RWPE1 (cell line): ENCODE measurements around the gene SFXN3.
"Not testable (repeated sequence)": the region's sequence is repeated elsewhere in the genome, so short reads cannot be mapped to it uniquely, and the experiment has no call there.

Experiments used
- CTCF ChIA-PET: fragments of 350-600 bp; sonication (Branson Sonifier 250); formaldehyde crosslinking; extraction: SDS; loops from one replicate; lab custom pipeline; 2021; lab: Yijun Ruan, JAX
- POLR2A ChIA-PET: fragments of 400-600 bp; formaldehyde crosslinking; extraction: SDS; loops from one replicate; lab custom pipeline; 2020; ENCODE audit warnings: antibody characterized with exemption; ENCODE audit not compliant: low non-redundant PET; lab: Yijun Ruan, JAX
- DNase-seq: peaks from one replicate; pipeline ENCODE4 v3.0.0; 2012; ENCODE audit warnings: low spot score
- H3K27ac ChIP-seq: fragments of 450-650 bp; 2 replicates; pipeline ENCODE4 v1.5.1; 2017
- CTCF ChIP-seq: fragments of 450-650 bp; conservative IDR thresholded peaks from 2 replicates; pipeline ENCODE4 v1.5.1; 2017; ENCODE audit warnings: low read depth, mild to moderate bottlenecking

SFXN3 gene

DNA sequence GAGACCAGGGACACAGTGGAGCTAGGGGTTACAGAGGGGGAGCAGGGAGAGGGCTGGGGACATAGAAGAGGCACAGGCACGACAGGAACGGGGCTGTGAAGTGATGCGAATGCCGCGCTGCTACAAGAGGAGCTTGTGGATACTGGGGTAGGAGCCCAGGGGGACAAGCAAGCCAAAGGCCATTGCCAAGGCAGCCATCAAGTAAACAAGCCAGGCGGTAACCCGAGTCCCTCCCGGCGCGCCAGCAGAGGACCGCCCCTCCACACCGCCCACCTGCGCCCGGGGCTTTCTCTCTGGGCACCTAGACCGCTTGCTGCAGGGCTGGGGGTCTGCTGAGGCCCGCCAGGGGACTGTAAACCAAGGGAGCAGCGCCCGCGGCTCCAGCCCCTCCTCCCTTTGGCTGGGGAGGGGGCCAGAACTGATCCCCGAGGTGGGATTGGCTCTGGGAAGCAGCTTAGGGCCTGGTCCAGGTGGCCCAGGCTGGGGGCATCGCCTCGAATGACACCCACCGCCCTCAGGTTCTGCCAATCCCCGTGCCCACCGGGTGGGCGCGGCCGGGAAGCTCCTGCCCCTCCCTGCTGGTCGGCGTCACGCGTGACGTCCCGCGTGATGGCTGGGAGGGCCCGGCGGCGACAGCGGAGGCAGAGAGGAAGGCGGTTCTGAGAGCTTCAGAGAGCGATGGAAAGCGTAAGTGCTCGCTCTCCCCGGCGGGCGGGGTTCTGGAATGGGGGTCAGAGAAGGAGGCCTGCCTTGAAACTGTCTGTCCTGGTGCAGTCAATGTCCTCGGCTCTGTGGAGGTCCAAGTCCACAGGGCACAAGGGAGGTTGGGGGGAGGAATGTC is 982 bp downstream of the SFXN3 start:
- ChIA-PET CTCF (interaction anchor here (0.5 to 1.6 kb wide), 12 partner anchors 10 to 1367 kb away, joined by 3 to 12 read pairs (median 3); partner anchors contain the start of gene LZTS2), POLR2A (interaction anchor here (0.6 to 1.2 kb wide), 2 partner anchors 11 to 34 kb away, joined by 3 to 4 read pairs; no protein-coding TSS in a partner anchor)
- no peak for TF ChIP-seq CTCF
- DNase-seq: peak; percentile 47
- peak overlapping the region; percentile 99 for H3K27ac ChIP-seq

DNA sequence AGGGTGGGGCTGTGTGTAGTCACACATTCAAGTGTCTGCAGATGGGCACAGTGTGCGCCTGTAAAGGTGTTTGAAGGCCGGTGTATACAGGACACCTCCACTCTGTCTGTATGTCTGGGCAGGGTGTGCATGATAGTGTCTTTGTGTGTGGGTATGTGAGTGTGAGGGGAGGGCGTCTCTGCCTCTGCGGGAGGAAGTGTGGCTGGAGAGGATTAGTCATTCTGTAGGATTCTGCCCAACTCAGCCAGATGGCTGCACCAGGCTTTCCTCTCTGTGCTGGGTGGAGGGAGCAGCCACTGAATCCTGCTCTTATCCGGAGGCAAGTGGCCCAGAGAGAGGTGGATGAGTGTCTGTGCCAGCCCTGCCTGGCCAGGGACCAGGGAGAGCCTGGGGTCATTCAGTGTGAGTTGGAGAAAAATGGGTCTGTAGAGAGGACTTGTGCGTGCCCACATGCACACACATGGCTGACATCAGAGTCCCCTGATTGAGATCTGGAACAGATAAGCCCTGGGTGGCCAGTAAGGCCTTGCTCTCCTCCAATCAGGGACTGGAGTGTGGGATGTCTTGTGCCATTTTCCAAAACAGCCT is 1.7 kb downstream of the SFXN3 start:
- peak overlapping the region; percentile 99 for H3K27ac ChIP-seq

DNA sequence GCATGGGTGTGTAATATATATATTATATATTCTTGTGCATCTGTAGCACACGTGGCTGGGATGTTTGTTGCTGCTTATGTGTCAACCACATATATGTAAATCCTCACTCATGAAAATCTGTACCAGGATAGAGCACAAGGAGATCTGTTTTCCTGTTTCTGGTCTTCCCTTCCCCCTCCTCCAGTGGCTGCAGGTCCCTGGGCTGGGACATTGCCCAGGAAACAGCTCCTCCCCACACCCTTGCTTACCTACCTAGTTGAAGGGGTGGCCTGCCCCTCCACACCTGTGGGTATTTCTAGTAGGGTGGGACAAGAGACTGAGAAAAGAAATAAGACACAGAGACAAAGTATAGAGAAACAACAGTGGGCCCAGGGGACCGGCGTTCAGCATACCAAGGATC is 2.2 kb downstream of the SFXN3 start:
- no peak for TF ChIP-seq CTCF
- ChIA-PET CTCF (interaction anchor here (1.3 kb wide), 1 partner anchor 26 kb away, joined by 3 read pairs; no protein-coding TSS in a partner anchor), POLR2A (interaction anchor here (1.2 kb wide), 1 partner anchor 9 kb away, joined by 4 read pairs; no protein-coding TSS in a partner anchor)
- DNase-seq: no peak
- peak overlapping the region; percentile 99 for H3K27ac ChIP-seq

More for the DNA sequence above, 1.7 kb downstream of the SFXN3 start:
- POLR2A ChIA-PET: interaction anchor here (0.6 to 1.2 kb wide), 2 partner anchors 10 to 34 kb away, joined by 3 to 4 read pairs; no protein-coding TSS in a partner anchor
- CTCF ChIA-PET: interaction anchor here (0.5 to 1.4 kb wide), 5 partner anchors 9 to 100 kb away, joined by 3 to 12 read pairs (median 3); no protein-coding TSS in a partner anchor
- peak; percentile 85 for DNase-seq
- TF ChIP-seq CTCF: no peak

DNA sequence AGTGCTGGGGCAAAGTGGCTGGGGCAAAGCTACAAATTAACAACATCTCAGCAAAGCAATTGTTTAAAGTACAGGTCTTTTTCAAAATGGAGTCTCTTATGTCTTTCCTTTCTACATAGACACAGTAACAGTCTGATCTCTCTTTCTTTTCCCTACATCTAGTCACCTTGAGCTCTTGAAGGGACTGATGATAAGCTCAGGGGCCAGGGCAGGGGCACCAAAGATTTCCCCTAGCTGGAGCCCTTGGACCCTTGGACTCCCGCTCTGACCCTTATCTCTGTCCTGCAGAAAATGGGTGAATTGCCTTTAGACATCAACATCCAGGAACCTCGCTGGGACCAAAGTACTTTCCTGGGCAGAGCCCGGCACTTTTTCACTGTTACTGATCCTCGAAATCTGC is 3.4 kb downstream of the SFXN3 start:
- POLR2A ChIA-PET, H3K27ac ChIP-seq, CTCF ChIA-PET, DNase-seq: not testable (repeated sequence)

- CTCF ChIA-PET: interaction anchor here (1.0 kb wide), 1 partner anchor 14 kb away, joined by 3 read pairs; no protein-coding TSS in a partner anchor
Observed at GRCh38 chr10:101035314-101035713, 4.3 kb downstream of the SFXN3 start.

More at GRCh38 chr10:101035314-101035713, 4.3 kb downstream of the SFXN3 start:
- POLR2A ChIA-PET: no interaction called here
- DNase-seq: no peak
- no peak for TF ChIP-seq CTCF
- no peak overlapping the region for H3K27ac ChIP-seq
